DMS53 treated with DMSO at 0.1 percent for 48 hours (cell line): ENCODE data around the gene OR10H2.
"Not testable (repeated sequence)": the region's sequence is repeated elsewhere in the genome, so short reads cannot be mapped to it uniquely, and the experiment has no call there.

ENCODE experiments used
- DNase-seq: peaks from one replicate; lab custom pipeline; 2025; ENCODE audit not compliant: unreplicated experiment; lab: John Stamatoyannopoulos, UW

OR10H2 gene

GRCh38 chr19:15727724-15728123 is at the start of gene OR10H2:
Gene OR10H2 (plus strand): TSS chr19:15728024. CDS start chr19:15728044, 20 bp downstream.
- no peak for DNase-seq

- DNase-seq = no peak
These were observed 48.7 kb upstream of the OR10H2 start for GRCh38 chr19:15679089-15679488.

- not testable (repeated sequence) for DNase-seq
These were observed 48.0 kb upstream of the OR10H2 start for GRCh38 chr19:15679865-15680264.

DNA sequence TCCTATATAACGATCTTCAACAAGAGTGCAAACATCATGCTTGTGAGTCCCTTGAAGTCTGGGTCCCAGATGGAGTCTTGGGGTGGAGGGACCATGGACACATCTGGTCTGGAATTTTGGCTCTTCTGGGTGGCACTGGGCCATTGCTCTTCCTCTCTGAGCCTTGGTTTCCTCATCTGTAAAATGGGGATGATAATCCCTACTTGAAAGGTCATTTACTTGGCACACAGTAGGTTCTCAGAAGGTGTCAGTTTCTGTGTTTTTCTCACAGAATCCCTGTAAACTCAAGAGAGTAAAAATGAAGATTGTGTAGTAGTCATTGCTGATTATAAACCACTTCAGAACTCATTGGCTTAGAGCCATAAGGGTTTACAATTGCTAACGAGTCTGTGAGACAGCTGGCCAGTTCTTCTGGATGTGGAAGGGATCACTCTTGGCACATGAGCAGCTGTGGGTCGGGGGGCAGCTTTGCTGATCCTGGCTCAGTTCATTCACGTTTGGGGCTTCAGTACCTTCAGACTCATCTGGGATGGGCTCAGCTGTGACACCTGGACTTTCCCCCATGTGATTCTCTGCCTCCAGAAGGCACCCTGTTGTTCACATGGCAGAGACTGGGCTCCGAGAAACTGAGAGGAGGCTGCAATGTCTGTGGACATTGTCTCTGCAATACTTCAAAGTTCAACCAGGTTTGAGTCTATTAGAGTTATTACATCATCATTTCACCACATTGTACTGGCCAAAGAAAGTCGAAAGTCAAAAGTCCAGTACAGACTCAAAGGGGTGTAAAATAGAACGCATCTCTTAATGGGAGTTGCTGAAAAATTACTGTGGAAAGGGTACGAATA is 47.1 kb upstream of the OR10H2 start:
- DNase-seq = no peak

DNA sequence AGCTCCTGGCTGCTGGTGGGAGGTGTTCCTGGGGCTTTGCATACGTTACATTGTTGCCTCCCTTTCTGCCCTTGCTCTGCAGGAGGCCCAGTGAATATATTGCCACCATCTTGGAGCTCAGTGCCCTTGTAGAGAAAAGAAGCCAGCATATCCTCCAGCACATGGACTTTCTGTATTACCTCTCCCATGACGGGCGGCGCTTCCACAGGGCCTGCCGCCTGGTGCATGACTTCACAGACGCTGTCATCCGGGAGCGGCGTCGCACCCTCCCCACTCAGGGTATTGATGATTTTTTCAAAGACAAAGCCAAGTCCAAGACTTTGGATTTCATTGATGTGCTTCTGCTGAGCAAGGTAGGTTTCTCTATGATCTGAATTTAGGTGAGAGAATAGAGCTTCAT is 44.4 kb upstream of the OR10H2 start:
- DNase-seq = no peak

- no peak for DNase-seq
These were observed 43.0 kb upstream of the OR10H2 start for GRCh38 chr19:15684828-15685227.

DNA sequence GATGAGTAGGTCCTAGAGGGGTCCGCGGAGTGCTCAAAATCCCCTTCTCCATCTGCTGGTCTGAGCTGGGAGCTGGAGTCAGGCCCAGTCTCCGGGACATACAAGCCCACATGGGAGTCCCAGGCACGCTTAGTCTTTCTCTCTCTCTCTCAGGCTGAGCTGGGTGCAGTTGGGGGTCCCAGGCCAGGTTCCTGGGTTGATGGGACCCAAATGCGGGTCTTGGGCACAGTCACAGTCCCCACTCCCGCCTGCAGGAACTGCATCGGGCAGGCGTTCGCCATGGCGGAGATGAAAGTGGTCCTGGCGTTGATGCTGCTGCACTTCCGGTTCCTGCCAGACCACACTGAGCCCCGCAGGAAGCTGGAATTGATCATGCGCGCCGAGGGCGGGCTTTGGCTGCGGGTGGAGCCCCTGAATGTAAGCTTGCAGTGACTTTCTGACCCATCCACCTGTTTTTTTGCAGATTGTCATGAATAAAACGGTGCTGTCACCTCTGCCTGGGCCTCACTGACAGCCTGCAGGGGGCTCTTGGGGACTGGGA is 31.1 kb upstream of the OR10H2 start:
- no peak for DNase-seq

DNA sequence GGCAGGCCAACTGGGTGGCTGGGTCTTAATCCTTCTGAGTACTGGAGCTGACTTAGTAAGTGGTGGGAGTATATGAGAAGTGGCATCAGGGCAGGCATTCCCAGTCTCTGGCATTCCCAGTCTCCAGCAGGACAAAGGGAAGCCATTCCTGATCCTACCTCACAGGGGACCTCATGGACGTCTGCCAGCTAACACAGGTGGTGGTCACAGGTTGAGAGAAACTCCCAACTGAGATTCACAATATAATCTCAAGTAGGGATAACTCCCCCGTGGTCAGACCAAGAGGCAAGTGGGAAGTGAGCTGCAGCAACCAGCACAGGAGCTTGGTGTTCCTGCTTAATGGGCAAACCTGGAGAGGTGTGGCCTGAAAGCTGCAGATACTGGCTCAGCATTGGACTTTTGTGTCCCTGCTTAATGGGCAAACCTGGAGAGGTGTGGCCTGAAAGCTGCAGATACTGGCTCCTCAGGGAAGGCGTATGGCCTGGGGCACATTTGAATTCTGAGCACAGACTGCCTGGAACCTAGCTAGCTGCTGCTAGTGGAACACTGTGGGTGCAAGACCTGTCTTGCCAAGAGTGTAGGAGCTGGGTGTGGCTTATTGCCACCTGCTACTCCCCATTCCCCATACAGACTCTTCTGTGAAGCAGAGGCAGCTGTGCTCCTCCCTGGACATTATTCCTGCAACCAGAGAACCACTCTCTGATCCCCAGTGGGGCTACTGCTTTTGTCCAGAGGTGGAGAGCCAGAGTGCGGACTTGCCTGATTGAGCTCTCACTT is 25.9 kb upstream of the OR10H2 start:
- DNase-seq = no peak

- DNase-seq = no peak
These were observed 25.3 kb upstream of the OR10H2 start for GRCh38 chr19:15702534-15702930.

- DNase-seq = no peak
These were observed 13.2 kb upstream of the OR10H2 start for GRCh38 chr19:15714638-15715037.

DNA sequence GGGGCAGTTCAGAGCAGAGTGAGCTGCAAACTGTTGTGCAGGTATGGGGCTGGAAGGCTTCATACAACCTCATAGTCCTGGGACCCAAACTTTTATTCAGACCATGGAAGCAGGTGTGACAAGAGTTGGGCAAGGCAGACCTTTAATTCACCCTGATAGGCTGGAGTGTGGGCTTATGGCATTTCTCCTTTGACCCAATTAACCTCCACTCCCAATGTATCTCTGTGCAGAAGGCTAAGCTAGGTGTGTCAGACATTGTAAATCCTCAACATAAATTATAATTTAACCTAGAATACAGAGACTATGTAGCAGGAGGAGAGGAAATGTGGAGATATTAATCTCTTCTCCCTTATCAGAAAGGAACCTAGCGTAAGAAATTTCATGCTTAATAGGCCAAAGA is 12.2 kb upstream of the OR10H2 start:
- no peak for DNase-seq

DNA sequence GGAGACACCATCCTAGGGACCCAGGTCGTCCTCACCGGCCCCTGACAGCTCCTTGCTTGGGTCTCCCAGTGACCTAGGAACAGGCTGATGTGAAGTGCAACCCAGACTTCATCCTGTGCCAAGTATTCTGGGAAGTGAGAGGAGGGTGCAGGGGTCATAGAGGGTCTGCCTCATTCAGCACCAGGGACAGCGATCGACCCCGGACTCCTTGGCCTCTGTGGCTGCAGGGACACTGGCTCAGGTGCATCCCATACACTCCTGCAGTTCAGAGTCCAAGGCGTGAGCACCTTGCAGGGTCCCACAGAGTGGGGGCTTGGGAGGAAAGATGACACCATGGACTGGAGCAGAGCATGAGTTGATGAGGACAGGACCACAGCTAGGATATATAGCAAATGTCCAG is 10.0 kb upstream of the OR10H2 start:
- DNase-seq = no peak

GRCh38 chr19:15721268-15721667 is 6.6 kb upstream of the OR10H2 start:
- DNase-seq = no peak

- no peak for DNase-seq
These were observed 4.9 kb upstream of the OR10H2 start for GRCh38 chr19:15722956-15723355.

GRCh38 chr19:15730538-15730937 is 2.7 kb downstream of the OR10H2 start:
- DNase-seq = no peak

- DNase-seq = no peak
These were observed 4.6 kb downstream of the OR10H2 start for GRCh38 chr19:15732388-15732787.

DNA sequence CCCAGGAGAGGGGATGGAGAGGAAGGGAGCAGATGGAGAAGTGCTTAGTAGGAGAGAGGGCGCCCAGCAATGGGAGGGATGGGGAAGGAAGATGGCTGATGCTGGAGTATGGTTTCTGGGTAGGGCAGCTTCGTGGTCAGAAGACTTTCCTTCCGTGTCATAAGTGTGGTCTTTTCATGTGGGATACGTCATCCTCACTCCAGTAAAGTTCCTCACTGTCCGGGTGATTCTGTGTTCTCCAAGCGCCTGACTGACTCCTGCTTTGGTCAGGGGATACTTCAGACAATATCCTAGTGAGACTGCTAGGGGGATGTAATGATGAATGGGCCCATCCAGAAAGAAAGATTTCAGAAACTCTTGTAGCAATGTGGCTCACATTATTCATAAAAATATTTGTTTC is 6.1 kb downstream of the OR10H2 start:
- DNase-seq = no peak

DNA sequence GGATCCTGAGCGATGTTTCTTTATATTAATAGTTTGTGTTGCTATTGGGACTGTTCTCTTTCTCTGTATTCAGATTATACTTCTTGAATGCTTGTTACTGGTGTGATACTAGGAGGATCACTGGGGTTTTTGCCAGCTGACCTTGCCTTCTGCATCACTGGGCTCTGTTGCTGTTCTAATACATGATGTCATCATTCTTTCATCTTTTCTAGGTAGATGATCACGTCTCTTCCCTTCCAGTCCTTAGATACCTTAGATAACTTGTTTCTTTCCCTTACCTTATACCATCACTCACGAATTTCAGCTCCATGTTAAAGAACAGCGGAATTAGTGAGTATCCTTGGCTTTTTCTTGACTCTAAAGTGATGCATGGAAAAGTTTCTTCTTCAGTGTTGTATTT is 9.9 kb downstream of the OR10H2 start, which contains the start of gene OR10H3:
Gene OR10H3, plus strand, starts transcription at position 264 of the 400 bp plus-strand sequence. CDS start 3,408 bp downstream, outside the sequence.
- no peak for DNase-seq

DNA sequence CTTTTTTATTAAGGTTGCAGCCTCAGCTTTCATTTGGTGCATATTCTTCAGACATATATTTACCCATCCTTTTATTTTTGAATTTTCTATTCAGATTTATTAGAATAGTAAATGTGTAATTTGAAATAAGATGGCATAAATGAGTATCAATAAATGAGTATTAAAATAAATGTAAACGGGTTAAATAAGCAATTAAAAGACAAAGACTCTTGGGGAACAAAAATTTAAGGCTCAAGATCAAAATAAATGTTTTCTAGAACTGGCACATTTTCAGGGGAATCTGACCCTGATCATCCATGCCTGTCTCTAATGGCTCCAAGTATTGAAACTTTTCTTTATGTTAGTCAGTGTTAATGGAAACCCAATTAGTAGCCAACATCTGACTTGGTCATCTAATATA is 13.0 kb downstream of the OR10H2 start:
- DNase-seq = no peak

GRCh38 chr19:15748239-15748638 is 20.4 kb downstream of the OR10H2 start:
- DNase-seq = no peak

DNA sequence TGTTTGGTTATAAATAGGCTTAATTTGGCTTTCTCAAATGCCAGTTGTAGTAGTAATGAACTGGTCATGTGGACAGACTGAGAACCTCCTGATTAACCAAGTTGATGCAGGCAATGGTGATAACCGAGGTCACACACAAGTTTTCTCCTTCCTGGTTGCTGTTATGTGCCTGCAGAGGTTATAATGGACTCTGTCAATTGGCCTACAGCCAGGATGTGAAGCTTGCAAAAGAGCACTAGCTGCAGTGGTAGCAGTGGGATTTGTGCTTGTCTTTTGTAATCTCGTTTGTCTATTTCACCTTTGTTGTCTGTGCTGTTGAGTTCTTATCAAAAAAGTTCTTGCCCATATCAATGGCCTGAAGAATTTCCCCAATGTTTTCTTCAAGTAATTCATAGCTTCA is 30.6 kb downstream of the OR10H2 start:
- DNase-seq = no peak
